Measurements from ENCODE around the gene C1QTNF5. TPM values are rescaled to one million over a fixed set of nuclear protein-coding genes. Genes with fewer than 3 reads are reported as not detected.
A peak's percentile ranks its signal among the peaks of the same experiment; 100 is the strongest.

Gene C1QTNF5
- total RNA-seq, 1 experiment from 2014 or later, result not detected

- Histone ChIP-seq H3K4me2 (ENCODE audit: low read length) (no peak overlapping the region), H4K20me1 (ENCODE audit: insufficient read depth) (no peaks in the 10 kb centered on the region), H3K9ac (ENCODE audit: low read length) (no peak overlapping the region), H3K9me3 (ENCODE audit: control insufficient read depth in 1 of 2, insufficient read depth in 1 of 2, low read depth in 1 of 2, low read length in 2 of 2) (no peaks in the 10 kb centered on the region), H3K27ac (ENCODE audit: low read depth, low read length) (no peak overlapping the region), H3K4me1 (ENCODE audit: control insufficient read depth in 1 of 2, insufficient read depth in 2 of 2, low read length in 2 of 2) (no peaks in the 10 kb centered on the region), H3K4me3 (replicated peaks in 1 of 2; ENCODE audit: low read depth in 1 of 2, low read length in 2 of 2) (no peak overlapping the region), H3K36me3 (ENCODE audit: control insufficient read depth in 1 of 2, insufficient read depth in 2 of 2, low read length in 2 of 2) (peaks cover 3 to 9% of the 10 kb centered on the region in 2 experiments; a peak in 2 of 4 replicates), H2AFZ (ENCODE audit: low read depth, low read length, poor library complexity, severe bottlenecking) (no peak overlapping the region), H3K27me3 (ENCODE audit: insufficient read depth, low read length) (no peaks in the 10 kb centered on the region), H3K9me2 (ENCODE audit: insufficient read depth) (no peaks in the 10 kb centered on the region), H3K79me2 (ENCODE audit: insufficient read depth, low read length) (no peaks in the 10 kb centered on the region)
- intact Hi-C loops (cut with micrococcal nuclease), result no loop called here
- DNase-seq (ENCODE audit: low read depth, low spot score) (no peak), ATAC-seq (peak; percentile 30; the same call in 1 of the 2 replicates)
- BruUV-seq (replicated peaks), result no TSS peak
- ChIA-PET CTCF (interaction anchor here (1.1 kb wide), 1 partner anchor 16 kb away, joined by 3 read pairs; no protein-coding TSS in a partner anchor), POLR2A (interaction anchor here (1.0 to 1.2 kb wide), 2 partner anchors 10 to 11 kb away, joined by 3 read pairs; partner anchors contain the start of gene MCAM), RAD21 (ENCODE audit: low non-redundant PET in 1 of 2, low total read pairs in 2 of 2, uncharacterized antibody in 2 of 2, unreplicated experiment in 2 of 2) (no interaction called here)
- peak in 1 of 3 experiments; percentile 27; a peak in 1 of 6 replicates for TF ChIP-seq CTCF (IDR thresholded peaks at IDR 0.05 in 2 of 3, conservative IDR thresholded peaks at IDR 0.05 in 1 of 3; ENCODE audit: borderline replicate concordance in 1 of 3, insufficient read depth in 1 of 3, low read depth in 2 of 3, low read length in 2 of 3)
- TF ChIP-seq FOSL1 (IDR thresholded peaks at IDR 0.05; ENCODE audit: low read depth), result no peak
- peak; percentile 47; the same call in 1 of the 2 replicates for TF ChIP-seq RAD21 (IDR thresholded peaks at IDR 0.05; ENCODE audit: low read depth)
Observed at GRCh38 chr11:119307219-119307618, 33.5 kb downstream of the C1QTNF5 start.

GRCh38 chr11:119306373-119306890 is 34.3 kb downstream of the C1QTNF5 start:
- intact Hi-C loops (cut with micrococcal nuclease), result no loop called here
- H3K79me2 ChIP-seq (ENCODE audit: insufficient read depth, low read length), result no peaks in the 10 kb centered on the region
- H4K20me1 ChIP-seq (ENCODE audit: insufficient read depth), result no peaks in the 10 kb centered on the region
- no peak for DNase-seq (ENCODE audit: low read depth, low spot score)
- CTCF ChIA-PET, result no interaction called here
- no peak overlapping the region for H3K4me2 ChIP-seq (ENCODE audit: low read length)
- POLR2A ChIA-PET, result no interaction called here
- no peaks in the 10 kb centered on the region for H3K27me3 ChIP-seq (ENCODE audit: insufficient read depth, low read length)
- no peak overlapping the region for H3K27ac ChIP-seq (ENCODE audit: low read depth, low read length)
- no peaks in the 10 kb centered on the region for H3K9me2 ChIP-seq (ENCODE audit: insufficient read depth)
- H3K9ac ChIP-seq (ENCODE audit: low read length), result no peak overlapping the region
- RAD21 ChIA-PET (ENCODE audit: low non-redundant PET in 1 of 2, low total read pairs in 2 of 2, uncharacterized antibody in 2 of 2, unreplicated experiment in 2 of 2), result no interaction called here
- H3K36me3 ChIP-seq (ENCODE audit: control insufficient read depth in 1 of 2, insufficient read depth in 2 of 2, low read length in 2 of 2), result peaks cover 6 to 12% of the 10 kb centered on the region in 2 experiments; a peak in 3 of 4 replicates
- TF ChIP-seq CBX3 (IDR thresholded peaks at IDR 0.05; ENCODE audit: low read depth) (no peak), YY1 (IDR thresholded peaks at IDR 0.05; ENCODE audit: extremely low read depth, insufficient replicate concordance, low read depth, low read length) (no peak), ZBTB33 (IDR thresholded peaks at IDR 0.05; ENCODE audit: extremely low read depth, insufficient replicate concordance, low read length) (no peak), EGR1 (IDR thresholded peaks at IDR 0.05; ENCODE audit: low read depth) (no peak), EZH2phosphoT487 (IDR thresholded peaks at IDR 0.05; ENCODE audit: borderline replicate concordance) (no peak), SP1 (IDR thresholded peaks at IDR 0.05; ENCODE audit: low read depth) (no peak), FOSL1 (IDR thresholded peaks at IDR 0.05; ENCODE audit: low read depth) (no peak), REST (IDR thresholded peaks at IDR 0.05; ENCODE audit: low read depth) (no peak)
- ATAC-seq, result no peak
- no peaks in the 10 kb centered on the region for H3K9me3 ChIP-seq (ENCODE audit: control insufficient read depth in 1 of 2, insufficient read depth in 1 of 2, low read depth in 1 of 2, low read length in 2 of 2)
- no peak overlapping the region for H2AFZ ChIP-seq (ENCODE audit: low read depth, low read length, poor library complexity, severe bottlenecking)
- BruUV-seq (replicated peaks), result no TSS peak
- H3K4me1 ChIP-seq (ENCODE audit: control insufficient read depth in 1 of 2, insufficient read depth in 2 of 2, low read length in 2 of 2), result no peaks in the 10 kb centered on the region
- H3K4me3 ChIP-seq (replicated peaks in 1 of 2; ENCODE audit: low read depth in 1 of 2, low read length in 2 of 2), result no peak overlapping the region
